IPS DF 4.7 (cell line): ENCODE results near the gene FAM98C.
"Not testable (repeated sequence)": the region's sequence is repeated elsewhere in the genome, so short reads cannot be mapped to it uniquely, and the experiment has no call there.

ENCODE experiments used
- DNase-seq: peaks from one replicate; pipeline ENCODE4 v3.0.0-alpha.2; 2013; ENCODE audit warnings: low spot score; ENCODE audit errors: extremely low read depth

FAM98C gene

GRCh38 chr19:38425222-38425809 lies 22.4 kb downstream of the FAM98C start:
- no peak for DNase-seq

GRCh38 chr19:38425810-38426466 lies 23.0 kb downstream of the FAM98C start, which contains the start of gene RASGRP4:
TSS of gene RASGRP4 (minus strand) at chr19:38426219. CDS start at chr19:38426091, 128 bp downstream.
- no peak for DNase-seq

DNA sequence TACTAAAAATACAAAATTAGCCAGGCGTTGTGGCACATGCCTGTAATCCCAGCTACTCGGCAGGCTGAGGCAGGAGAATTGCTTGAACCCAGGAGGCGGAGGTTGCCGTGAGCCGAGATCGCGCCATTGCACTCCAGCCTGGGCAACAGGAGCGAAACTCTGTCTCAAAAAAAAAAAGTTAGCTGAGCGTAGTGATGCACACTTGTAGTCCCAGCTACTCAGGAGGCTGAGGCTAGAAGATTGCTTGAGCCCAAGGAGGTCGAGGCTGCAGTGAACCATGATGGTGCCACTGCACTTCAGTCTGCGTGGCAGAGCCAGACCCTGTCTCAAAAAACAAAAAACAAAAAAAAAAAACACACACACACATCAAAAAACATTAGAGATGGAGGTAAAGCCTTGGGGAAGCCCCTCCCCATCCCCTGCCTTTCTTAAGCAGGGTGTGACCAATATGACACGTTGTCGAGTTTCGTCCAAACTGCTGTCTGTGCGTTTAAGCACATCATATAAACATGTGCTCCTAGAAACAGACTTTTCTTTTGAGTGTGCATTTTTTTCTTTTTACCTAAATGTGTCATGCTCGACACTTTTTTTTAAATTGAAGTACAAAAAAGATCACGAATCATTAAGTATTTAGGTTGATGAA lies 24.3 kb downstream of the FAM98C start:
- DNase-seq = not testable (repeated sequence)

GRCh38 chr19:38429055-38429810 lies 26.3 kb downstream of the FAM98C start:
- no peak for DNase-seq

- DNase-seq = no peak
These were observed 26.9 kb downstream of the FAM98C start for GRCh38 chr19:38429811-38430156.

GRCh38 chr19:38430931-38431330 lies 28.0 kb downstream of the FAM98C start:
- DNase-seq = no peak

DNA sequence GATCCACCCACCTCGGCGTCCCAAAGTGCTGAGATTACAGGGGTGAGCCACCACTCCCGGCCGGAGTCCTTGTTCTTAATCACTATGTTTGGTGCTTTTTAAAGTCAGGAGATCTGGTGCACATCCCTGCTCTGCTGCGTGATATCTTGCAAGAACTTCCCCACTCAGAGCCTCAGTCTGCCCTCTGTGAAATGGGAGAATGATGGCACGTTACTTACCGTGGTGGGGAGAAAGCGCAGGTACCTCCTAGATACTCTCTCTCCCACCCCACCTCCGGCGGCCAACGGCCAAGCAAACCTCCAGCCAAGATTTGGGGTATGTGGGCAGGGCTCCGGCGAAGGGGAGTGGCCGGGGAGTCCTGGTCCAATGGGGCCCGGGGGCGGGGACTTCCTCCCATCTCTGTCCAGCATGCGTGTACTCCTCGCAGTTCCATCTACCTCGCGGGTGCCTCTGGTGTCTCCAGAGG lies 30.4 kb downstream of the FAM98C start, which contains the start of gene RYR1:
Gene RYR1, plus strand, starts transcription at position 424 of the 466 bp plus-strand sequence. CDS start 139 bp downstream, outside the sequence.
- no peak for DNase-seq

DNA sequence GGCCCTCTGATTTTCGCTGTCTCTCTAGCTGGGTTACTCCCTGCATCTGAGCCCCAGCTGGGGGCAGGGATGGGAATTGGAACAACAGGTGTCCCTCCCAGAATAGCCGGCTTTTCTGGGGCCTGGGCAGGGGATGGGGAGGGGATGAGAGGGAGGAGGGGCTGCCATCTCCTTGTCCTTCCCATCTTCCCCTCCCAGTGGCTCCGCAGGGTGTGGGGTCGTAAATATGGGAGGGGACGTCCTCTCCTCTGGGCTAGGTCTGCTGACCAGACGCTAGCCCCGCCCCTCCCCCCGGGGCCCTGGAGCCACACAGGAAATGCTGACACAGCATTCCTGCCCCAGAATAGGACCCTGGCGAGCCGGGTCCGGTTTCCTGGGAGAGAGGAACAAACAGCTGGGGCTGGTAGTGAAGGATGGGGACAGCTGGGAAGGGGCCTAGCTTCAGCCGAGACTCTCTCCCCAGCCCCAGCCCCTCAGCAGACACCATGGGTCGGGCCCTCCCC lies 31.7 kb downstream of the FAM98C start:
- DNase-seq = no peak

GRCh38 chr19:38437295-38437694 lies 34.4 kb downstream of the FAM98C start:
- DNase-seq = no peak

DNA sequence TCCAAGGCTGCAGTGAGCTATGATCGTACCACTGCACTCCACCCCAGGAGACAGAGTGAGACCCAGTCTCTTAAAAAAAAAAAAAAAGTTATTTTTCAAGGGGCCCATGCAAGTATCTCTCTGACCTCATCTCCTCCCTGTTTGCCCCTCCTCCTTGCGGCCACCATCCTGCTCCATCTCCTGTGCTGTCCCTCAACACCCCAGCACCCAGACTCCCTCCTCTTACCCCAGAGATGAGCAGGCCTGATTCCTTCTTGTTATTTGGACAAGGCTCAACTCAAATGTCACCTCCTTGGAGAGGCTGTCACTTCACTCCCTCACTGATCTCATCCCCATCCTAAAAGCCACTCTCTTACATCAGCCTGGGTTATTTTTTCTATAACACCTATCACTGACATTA lies 35.0 kb downstream of the FAM98C start:
- no peak for DNase-seq

GRCh38 chr19:38440592-38440991 lies 37.7 kb downstream of the FAM98C start:
- no peak for DNase-seq

DNA sequence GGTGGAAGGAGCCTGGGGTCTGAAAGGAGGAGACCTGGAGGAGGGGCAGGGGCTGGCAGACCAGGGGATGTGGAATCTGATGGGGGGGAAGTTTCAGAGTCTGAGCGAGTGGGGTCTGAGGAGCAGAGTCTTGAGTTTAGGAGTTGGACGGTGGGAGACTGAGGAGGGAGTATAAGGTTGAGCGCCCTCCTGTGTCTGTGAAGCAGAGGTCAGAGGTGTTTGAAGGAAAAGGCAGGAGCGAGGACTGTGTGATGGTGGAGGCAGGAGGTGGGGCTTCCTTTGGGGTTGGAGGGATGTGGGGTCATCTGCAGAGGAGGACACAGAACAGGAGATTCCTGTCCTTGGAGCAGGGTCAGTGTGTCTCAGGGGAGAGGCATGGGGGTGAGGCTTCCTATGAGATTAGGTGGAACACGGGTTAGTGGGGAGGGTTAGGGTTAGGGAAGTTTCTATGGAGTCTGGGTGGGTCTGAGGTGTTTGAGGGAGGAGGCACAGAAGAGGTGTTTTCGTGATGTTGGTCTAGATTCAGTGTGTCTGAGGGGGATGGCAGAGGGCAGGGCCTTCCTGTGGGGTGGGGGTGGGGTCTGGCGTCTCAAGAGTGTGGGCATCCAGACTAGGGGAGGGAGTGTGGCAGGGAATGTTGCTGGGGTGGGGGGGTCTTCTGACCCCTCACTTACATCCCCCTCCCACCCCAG lies 38.9 kb downstream of the FAM98C start:
- no peak for DNase-seq

DNA sequence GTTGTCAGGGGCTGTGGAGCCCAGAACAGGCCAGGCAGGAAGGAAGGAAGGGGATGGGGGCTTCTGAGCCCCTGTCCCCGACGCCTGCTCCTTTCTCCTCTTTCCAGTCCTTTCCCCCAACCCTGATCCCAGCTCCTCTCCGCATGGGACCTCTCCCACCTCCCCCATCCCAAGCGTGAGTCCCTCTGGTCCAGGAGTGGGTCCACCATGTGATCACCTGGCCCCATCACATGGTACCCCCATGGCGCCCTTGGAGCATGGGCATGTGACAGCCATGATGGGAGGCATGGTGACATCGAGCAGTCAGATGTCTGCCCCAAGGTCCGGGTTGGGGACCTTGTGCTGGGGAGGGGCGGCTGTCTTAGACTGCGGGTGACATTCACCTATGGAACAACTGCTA lies 39.8 kb downstream of the FAM98C start:
- no peak for DNase-seq

DNA sequence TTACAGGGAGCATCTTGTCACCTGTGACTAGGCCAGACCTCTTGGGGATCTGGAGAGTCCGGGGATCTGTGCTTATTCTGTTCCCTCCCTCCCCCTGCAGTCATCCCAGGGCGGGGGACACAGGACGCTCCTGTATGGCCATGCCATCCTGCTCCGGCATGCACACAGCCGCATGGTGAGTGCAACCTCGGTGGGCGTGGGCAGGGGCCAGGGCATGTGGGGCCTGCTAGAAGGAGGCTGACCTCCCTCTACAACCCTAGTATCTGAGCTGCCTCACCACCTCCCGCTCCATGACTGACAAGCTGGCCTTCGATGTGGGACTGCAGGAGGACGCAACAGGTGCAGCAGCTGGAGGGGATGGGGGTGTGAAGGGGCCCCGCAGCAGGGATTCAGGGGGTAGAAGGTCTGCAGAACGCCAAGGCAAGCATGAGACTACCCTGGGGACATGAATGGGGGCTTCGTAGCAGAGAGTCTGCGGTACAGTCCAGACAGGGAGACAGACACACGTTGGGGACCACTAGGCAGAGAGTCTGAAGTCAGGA lies 40.6 kb downstream of the FAM98C start:
- no peak for DNase-seq

DNA sequence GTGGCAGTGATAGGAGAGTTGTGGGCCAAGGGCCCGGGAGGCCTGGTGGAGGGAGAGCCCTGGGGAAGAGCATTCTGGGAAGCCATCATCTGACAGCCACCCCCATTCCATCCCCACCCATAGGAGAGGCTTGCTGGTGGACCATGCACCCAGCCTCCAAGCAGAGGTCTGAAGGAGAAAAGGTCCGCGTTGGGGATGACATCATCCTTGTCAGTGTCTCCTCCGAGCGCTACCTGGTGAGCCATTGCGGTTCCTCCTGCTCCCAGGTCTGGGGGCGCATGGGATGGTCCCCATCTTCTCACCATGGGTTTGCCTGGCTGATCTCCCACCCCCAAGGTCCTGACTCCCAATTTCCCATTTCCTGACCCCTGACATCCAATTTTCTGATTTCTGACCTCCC lies 41.1 kb downstream of the FAM98C start:
- DNase-seq = no peak

- DNase-seq = no peak
These were observed 42.5 kb downstream of the FAM98C start for GRCh38 chr19:38445362-38445761.

GRCh38 chr19:38448225-38448624 lies 45.3 kb downstream of the FAM98C start:
- DNase-seq = no peak

GRCh38 chr19:38449518-38449917 lies 46.6 kb downstream of the FAM98C start:
- DNase-seq = no peak

DNA sequence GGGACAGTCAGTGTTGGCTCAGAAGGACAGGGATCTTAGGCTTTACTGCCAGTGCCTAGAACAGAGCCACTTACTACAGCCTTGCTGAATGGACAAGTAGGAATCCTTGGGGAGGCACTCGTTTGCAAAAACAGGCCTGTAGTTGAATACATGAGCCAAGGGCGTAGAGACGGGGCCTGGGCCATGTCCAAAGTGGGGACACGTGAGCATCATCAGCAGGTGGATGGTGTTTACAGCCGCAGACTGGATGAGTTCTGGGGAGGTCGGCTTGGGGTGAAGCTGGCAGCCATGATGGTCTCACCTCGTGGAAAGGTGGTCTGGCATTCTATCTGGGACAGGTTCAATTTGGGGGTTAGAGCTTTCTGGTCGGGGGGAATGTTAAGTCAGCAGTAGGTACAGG lies 48.1 kb downstream of the FAM98C start:
- DNase-seq = no peak

DNA sequence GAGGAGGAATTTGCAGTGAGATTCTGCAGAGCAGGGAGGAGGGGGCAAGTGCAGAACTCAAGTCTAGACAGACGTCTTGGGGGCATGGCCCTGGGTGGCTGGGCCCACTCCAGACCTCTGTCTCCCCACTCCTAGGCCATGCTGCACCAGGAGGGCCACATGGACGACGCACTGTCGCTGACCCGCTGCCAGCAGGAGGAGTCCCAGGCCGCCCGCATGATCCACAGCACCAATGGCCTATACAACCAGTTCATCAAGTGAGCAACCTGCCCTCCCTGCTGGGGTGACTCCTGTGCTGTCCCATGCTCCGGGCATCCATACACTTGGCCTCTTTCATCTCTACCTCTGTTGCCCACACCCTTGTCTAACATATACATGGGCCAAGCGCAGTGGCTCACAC lies 48.7 kb downstream of the FAM98C start:
- DNase-seq = no peak
